Stimulated activated naive CD4-positive, alpha-beta T cell treated with Interleukin-2 at 50 U/mL for 16 hours (primary cell): ENCODE results near the gene DHX30.
A peak's percentile ranks its signal among the peaks of the same experiment; 100 is the strongest.
"Not testable (repeated sequence)": the region's sequence is repeated elsewhere in the genome, so short reads cannot be mapped to it uniquely, and the experiment has no call there.

Experiments
- DNase-seq: peaks from one replicate; lab custom pipeline; 2025; lab: John Stamatoyannopoulos, UW

Gene DHX30, protein sequence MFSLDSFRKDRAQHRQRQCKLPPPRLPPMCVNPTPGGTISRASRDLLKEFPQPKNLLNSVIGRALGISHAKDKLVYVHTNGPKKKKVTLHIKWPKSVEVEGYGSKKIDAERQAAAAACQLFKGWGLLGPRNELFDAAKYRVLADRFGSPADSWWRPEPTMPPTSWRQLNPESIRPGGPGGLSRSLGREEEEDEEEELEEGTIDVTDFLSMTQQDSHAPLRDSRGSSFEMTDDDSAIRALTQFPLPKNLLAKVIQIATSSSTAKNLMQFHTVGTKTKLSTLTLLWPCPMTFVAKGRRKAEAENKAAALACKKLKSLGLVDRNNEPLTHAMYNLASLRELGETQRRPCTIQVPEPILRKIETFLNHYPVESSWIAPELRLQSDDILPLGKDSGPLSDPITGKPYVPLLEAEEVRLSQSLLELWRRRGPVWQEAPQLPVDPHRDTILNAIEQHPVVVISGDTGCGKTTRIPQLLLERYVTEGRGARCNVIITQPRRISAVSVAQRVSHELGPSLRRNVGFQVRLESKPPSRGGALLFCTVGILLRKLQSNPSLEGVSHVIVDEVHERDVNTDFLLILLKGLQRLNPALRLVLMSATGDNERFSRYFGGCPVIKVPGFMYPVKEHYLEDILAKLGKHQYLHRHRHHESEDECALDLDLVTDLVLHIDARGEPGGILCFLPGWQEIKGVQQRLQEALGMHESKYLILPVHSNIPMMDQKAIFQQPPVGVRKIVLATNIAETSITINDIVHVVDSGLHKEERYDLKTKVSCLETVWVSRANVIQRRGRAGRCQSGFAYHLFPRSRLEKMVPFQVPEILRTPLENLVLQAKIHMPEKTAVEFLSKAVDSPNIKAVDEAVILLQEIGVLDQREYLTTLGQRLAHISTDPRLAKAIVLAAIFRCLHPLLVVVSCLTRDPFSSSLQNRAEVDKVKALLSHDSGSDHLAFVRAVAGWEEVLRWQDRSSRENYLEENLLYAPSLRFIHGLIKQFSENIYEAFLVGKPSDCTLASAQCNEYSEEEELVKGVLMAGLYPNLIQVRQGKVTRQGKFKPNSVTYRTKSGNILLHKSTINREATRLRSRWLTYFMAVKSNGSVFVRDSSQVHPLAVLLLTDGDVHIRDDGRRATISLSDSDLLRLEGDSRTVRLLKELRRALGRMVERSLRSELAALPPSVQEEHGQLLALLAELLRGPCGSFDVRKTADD

DNA sequence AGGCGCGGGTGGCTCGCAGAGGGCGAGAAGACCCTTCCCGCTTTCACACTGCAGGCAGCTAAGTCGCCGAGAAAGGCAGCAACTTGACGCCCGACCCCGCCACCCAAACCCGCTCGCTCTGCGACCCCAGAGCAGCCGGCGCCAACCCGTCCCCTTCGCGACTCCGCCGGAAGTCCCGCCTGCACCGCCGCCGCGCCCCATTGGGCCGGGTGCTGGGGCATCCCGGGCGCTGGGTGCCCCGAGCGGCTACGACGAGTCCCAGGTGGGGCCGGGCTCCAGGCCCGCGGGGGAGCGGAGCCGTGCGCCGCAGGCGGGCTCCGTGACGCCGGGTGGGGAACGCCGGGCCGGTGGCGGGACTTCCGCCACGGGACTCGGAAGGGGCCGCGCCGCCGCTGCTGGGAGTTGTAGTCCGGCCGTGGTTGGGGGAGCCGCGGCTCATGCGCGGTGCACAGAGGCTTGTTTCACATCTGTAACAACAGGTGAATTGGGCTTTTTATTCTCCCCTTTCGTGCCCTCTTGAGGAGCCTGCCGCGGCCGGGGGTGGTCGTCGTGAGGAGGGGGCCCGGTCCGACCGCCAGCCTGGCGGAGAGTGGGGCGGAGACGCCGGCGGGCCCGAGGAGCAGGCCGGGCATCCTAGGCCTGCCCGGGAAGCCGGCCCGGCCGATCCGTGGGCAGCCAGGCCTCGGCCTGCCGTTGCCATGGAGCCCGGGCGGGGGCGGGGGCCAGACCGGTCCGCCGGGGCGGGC is at the start of gene DHX30:
Gene DHX30 (plus strand): TSS at position 405 of the 746 bp plus-strand sequence. CDS start 7,546 bp downstream, outside the sequence.
- peak; percentile 82 for DNase-seq

DNA sequence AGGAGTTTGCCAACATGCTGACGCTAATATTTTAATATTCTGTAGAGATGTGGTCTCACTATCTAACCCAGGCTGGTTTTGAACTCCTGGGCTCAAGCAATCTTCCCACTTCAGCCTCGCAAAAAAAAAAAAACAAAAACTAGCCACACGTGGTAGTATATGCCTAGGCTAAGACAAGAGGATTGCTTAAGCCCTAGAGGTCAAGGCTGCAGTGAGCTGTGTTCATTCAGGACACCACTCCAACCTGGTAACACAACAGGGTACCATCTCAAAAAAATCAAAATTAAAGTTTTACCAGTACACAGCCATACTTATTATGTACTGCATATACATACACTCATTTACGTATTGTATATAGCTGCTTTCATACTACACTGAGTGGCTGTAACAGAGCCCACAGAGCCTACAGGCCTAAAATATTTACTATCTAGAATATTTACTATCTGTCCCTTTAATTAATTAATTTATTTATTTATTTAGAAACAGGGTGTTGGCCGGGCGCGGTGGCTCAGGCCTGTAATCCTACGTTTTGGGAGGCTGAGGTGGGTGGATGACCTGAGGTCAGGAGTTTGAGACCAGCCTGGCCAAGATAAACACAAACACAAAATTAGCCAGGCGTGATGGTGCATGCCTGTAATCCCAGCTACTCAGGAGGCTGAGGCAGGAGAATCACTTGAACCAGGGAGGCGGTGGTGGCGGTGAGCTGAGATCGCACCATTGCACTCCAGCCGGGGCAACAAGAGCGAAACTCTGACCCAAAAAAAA is 44.5 kb upstream of the DHX30 start:
- no peak for DNase-seq

DNA sequence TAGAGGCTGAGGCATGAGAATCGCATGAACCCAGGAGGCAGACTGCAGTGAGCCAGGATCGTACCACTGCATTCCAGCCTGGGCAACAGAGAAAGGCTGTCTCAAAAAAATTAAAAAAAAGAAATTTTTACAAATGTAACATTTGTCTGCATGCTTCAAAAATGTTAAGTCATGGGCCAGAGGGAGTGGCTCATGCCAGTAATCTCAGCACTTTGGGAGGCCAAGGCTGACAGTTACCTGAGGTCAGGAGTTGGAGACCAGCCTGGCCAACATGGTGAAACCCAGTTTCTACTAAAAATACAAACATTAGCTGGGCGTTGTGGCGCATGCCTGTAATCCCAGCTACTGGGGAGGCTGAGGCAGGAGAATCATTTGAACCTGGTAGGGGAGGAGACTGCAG is 42.7 kb upstream of the DHX30 start:
- not testable (repeated sequence) for DNase-seq

DNA sequence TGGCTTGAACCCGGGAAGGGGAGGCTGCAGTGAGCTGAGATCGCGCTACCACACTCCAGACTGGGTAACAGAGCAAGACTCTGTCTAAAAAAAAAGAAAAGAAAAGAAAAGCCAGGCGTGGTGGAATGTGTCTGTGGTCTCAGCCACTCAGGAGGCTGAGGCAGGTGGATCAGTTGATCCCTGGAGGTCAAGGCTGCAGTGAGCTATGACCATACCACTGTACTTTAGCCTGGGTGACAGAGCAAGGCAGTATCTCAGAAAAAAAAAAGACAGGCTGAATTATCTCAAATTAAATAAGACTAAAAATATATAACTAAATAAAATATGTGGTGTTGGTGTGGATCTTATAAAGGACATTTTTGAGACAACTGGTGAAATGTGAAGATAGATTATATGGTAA is 41.9 kb upstream of the DHX30 start:
- no peak for DNase-seq

DNA sequence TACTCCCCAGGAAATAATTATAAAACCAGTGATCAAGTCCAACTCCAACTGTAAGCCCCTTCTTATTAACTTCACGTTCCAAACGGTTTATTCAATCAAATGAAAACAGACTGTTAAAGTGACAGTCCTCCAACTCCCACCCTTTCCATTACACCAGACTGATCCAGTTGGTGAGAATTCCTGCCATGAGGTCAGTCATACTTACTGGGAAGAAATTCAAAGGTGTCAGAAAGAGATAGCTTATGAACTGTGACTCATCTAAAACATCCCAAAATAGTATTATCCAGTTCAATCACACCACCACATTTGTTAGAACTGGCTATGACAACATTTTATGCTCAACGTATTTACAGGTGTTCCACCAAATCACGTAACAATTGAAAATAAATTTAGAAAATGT is 40.7 kb upstream of the DHX30 start:
- DNase-seq = no peak

DNA sequence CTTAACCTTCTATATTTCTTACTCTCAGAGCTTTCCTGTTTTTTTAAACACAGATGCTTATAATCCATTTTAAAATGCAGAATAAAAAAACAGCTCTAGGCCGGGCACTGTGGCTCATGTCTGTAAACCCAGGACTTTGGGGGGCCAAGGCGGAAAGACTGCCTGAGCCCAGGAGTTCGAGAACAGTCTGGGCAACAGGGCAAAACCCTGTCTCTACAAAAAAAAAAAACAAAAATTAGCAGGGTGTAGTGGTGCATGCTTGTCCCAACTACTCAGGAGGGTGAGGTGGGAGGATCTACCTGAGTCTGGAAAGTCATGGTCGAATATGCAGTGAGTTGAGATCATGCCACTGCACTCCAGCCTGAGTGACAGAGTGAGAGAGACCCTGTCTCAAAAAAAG is 36.8 kb upstream of the DHX30 start:
- no peak for DNase-seq

DNA sequence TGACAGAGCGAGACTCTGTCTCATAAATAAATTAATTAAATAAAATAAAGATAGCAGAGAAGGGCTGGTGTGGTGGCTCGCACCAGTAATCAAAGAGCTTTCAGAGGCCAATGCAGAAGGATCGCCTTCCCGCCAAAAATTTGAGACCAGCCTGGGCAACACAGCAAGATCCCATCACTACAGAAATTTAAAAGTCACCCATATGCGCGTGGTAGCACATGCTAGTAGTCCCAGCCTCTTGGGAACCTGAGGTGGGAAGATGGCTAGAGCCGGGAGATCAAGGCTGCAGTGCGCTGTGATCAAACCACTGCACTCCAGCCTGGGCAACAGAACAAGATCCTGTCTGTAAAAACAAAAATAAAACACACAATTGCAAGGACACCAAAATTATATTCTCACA is 30.9 kb upstream of the DHX30 start:
- no peak for DNase-seq

DNA sequence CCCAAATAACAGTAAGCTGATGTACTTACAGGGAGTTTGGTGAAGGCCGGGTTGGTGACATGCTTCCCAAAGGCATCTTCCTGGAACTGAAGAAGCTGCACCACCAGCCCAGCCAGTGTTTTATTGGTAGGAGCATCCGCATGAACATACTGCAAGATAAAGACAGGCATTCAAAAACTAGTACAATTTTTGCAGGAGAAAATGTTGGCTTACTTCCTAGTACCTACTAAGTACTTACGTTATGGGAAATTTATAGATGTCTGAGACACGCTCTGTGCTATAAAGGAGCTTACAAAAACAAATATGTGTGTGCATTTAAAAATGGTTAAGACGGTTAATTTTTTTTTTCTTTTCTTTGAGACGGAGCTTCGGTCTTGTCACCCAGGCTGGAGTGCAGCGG is 30.1 kb upstream of the DHX30 start:
- DNase-seq = no peak

DNA sequence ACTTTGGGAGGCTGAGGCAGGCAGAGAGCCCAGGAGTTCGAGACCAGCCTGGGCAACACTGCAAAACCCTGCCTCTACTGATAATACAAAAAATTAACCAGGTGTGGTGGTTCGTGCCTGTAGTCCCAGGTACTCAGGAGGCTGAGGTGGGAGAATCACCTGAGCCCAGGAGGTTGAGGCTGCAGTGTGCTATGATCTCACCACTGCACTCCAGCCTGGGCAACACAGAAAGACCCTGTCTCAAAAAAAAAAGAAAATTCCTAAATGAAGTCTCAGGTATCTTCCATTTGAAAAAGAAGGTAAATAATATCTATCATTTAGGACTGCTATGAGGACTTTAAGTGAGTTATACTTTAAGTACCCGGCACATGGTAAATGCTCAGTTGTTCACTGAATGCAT is 24.2 kb upstream of the DHX30 start:
- no peak for DNase-seq

DNA sequence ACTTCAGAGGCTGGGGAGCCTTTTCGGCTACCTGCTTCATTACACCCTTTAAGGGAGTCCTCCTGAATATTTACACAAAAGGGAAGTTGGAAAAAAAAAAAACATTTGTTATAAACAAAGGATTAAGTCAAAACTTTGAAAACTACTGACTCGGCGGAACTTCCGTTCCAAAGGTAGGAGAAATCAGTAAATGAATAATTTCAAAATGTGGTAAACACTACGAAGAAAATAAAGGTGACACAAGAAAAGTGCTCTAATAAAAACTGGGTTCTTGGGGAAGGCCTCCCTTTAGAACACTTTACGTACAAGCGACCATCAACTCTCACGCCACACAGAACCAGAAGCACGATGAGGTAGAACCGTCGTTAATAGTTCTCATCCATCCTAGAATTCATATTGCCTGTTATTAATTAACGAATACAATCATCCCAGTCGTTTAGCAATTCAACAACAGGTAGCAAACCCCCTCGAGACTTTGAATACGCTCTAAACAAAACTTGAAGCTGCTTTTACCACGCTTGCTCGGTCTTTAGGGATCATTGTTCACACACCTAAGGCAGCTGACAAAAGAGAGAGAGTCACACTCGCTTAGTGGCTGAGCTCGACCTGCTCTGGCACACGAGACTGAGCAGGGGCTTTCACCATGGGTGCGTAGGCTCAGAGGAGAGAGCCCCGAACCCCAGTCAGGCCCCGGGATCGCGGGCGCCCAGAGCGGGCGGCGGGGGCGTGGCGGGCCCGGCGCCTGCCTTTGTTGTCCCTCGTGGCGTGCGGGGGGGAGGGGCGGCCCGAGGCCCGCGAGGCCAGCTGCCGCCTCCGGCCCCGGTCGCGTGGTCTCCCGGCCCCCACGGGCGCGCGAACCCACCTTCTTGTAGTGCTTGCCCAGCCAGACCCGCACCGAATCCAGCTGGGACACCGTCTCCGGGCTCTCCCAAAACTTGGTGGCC is 21.9 kb upstream of the DHX30 start:
- peak; percentile 60 for DNase-seq

DNA sequence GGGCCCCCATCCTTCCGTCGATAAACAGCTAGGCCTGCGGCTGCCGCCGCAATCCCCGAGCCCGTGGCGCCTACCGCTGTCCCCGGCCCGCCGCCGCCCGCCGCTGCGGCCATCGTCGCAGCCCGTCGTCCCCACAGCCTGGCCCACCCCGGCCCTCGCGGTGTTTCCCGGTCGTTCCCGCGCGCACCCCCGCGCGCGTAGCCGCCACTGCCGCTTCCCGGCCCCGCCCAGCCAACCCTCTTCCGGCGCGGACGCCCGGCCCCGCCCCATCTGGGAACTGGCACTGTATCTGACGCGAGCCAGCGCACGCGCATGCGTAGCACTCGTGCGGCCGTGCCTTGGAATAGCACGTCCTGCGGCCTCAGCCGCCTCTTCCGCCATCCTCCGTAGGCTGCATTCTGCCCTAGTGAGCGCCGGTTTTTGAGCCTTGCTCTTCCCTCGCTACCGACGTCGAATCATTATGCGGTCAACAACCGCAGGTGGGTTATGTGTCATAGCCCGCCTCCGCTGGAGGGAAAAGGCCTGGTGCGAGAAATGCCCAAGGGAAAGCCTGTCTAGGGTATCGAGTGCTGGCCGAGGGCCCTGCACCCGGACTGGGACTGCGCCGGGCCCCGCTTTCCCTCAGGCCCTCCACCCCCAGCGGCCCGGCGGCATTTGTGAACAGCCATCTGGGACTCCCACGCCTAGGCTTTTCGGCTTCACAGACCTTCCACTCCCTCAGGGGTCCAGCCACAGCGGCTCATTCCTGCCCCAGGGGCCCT is 21.1 kb upstream of the DHX30 start, which contains the start of gene SMARCC1:
Gene SMARCC1 (minus strand): TSS at position 209 of the 761 bp plus-strand sequence. CDS start 96 bp downstream, at position 113.
- peak; percentile 97 for DNase-seq

DNA sequence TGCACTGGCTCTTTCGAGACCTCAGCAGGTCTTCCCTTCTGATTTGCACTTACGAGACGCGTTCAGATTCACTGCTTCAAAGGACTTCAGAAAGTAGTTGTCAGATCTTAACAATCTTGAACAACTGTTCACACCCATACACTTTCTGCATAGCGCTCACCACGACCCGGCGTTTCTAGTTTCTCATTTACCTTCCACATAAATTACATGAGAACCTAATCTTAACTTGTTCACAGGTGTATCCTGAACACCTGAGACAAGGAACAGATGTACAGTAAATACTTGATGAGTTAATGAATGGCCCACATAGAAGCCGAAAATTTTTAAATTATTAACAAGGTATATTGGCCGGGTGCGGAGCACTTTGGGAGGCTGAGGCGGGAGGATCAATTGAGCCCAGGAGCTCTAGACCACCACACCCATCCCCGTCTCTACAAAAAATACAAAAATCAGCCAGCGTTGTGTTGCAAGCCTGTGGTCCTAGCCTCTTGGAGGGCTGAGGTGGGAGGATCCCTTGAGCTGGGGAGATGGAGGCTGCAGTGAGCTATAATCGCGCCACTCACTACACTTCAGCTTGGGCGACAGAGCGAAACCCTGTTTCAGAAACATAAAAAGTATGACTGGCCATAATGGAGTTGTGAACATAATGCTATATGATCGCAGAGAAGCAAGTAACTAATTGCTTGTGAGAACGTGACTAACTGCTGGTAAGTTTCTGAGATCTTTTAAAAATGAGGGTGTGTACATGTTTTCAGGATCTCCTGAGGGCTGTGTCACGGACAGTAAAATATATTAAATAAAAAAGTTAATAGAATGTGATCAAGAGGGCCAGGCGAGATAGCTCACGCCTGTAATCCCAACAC is 20.3 kb upstream of the DHX30 start:
- no peak for DNase-seq

DNA sequence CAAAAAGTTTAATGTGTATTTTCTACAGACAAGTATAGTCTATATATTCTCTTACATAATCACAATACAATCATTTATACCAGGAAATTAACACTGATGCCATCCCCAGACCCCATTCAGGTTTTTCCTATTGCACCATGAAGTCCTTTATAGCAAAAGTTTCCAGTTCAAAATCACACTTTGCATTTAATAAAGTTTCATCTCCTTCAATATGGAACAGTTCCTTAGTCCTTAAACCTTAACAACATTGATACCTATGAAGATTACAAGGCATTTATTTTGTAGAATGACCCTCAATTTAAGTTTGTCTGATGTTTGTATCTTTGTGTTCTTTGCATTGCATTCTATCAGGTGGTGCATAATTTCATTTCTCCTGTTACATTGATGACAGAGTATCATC is 19.3 kb upstream of the DHX30 start:
- DNase-seq = no peak

DNA sequence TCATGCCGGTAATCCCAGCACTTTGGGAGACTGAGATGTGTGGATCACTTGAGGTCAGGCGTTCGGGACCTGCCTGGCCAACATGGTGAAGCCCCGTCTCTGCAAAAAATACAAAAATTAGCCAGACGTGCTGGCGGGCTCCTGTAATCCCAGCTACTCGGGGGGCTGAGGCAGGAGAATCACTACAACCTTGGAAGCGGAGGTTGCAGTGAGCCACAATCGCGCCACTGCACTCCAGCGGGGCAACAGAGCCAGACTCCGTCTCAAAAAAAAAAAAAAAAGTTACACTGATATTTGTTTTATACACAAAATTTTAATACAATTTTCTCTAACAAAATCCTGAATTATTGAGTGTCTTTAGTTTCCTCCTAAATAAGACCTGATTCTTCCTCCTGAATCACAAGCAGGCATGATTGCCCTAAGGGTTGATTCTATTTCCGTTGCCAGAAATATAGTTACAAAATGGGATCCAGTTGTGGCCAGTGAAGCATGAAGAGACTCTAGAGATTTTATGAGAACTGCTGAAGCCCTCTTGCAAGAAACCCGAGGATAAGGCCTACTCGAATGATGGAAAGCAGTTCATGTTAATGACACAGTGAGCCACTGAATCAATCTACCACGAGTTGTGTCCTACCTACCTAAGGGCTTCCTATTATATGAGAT is 11.6 kb upstream of the DHX30 start:
- DNase-seq = no peak

DNA sequence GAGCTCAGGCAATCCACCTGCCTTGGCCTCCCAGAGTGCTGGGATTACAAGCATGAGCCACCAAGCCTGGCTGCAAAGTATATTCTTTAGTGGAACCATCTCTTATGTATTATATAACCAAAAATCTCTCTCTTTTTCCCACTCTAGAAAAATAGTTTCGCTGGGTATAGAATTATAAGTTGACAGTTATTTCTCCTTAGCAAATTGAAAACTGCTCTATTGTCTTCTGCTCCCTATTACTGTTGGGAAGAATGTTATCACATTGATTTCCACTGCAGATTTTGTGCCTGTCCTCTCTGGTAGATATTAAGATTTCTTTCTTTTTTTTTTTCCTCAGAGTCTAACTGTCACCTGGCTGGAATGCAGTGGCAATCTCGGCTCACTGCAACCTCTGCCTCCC is 10.2 kb upstream of the DHX30 start:
- no peak for DNase-seq

DNA sequence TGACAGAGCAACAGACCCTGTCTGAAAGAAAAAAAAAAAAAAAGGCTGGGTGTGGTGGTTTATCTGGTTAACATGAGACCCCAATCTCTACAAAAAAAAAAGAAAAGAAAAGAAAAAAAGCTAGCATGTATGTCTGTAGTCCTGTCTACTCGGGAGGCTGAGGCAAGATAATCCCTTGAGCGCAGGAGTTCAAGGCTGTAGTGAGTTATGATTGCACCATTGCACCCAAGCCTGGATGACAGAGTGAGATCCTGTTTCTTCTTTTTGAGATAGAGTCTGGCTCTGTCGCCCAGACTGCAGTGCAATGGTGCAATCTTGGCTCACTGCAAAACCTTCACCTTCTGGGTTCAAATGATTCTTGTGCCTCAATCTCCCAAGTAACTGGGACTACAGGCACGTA is 8.4 kb upstream of the DHX30 start:
- no peak for DNase-seq

DNA sequence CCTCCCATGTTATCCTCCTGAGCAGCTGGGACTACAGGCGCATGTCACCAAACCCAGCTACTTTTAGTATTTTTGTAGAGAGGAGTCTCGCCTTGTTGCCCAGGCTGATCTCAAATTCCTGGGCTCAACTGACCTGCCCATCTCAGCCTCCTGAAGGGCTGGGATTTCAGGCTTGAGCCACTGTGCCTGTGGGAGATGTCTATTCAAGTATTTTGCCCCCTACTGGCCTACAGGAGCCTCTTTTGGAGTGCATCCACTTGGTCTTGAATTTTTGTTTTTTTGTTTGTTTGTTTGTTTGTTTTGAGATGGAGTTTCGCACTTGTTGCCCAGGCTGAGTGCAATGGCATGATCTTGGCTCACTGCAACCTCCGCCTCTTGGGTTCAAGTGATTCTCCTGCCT is 3.2 kb upstream of the DHX30 start:
- DNase-seq = no peak
